Natural killer cell treated with Interleukin-12 subunit alpha and Interleukin-12 subunit beta and Interleukin-15 and Interleukin-18, amount 100 ng/mL, for 72 hours (primary cell): ENCODE measurements around the gene OLFML3. TPM values are rescaled to one million over a fixed set of nuclear protein-coding genes. Genes with fewer than 3 reads are reported as not detected.
"Not testable (repeated sequence)": the region's sequence is repeated elsewhere in the genome, so short reads cannot be mapped to it uniquely, and the experiment has no call there.

Source experiments
- ATAC-seq, 2 donors: fragments of 150-1000 bp; cut with Tn5 transposase in 1 of 2; sonication (Bioruptor Pico), chemical (Tn5 transposase) in 1 of 2; 2 replicates each; pipeline ENCODE4 v1.10.0; 2021
- DNase-seq: peaks from one replicate; pipeline ENCODE4 v3.0.0; 2022; ENCODE audit warnings: low spot score
- H3K27ac Mint-ChIP-seq, 2 donors: 1 replicate in 1 of 2; 2 replicates in 1 of 2; pipeline ENCODE4 v1.8.0; 2022; ENCODE audit warnings: mixed read lengths in 2 of 2, mild to moderate bottlenecking in 1 of 2, moderate library complexity in 1 of 2
- H3K27me3 Mint-ChIP-seq, 2 donors: 1 replicate in 1 of 2; 2 replicates in 1 of 2; pipeline ENCODE4 v1.8.0; 2022; ENCODE audit warnings: mixed read lengths in 2 of 2
- H3K36me3 Mint-ChIP-seq: one replicate; pipeline ENCODE4 v1.8.0; 2022; ENCODE audit warnings: mixed read lengths
- H3K4me1 Mint-ChIP-seq, 2 donors: 1 replicate in 1 of 2; 2 replicates in 1 of 2; pipeline ENCODE4 v1.8.0; 2022; ENCODE audit warnings: low read depth in 2 of 2, mixed read lengths in 2 of 2, mild to moderate bottlenecking in 1 of 2
- H3K4me3 Mint-ChIP-seq: one replicate; pipeline ENCODE4 v1.8.0; 2022; ENCODE audit warnings: mixed read lengths
- H3K9me3 Mint-ChIP-seq: 2 replicates; pipeline ENCODE4 v1.8.0; 2022; ENCODE audit warnings: mixed read lengths
- total RNA-seq, 2 donors: library from RNA; stranded (reverse); gene quantifications; one replicate each; pipeline ENCODE4 v1.2.3, GENCODE V29; 2022

Gene OLFML3
- total RNA-seq, 2 donors from 2014 or later = 0.59 to 1.2 TPM

GRCh38 chr1:113942527-113942926 is 36.7 kb upstream of the OLFML3 start:
- Mint-ChIP-seq H3K36me3 (peaks cover 29% of the 10 kb centered on the region), H3K27me3 (no peaks in the 10 kb centered on the region), H3K27ac (no peak overlapping the region), H3K4me1 (peaks cover 66 to 75% of the 10 kb centered on the region in 2 donors), H3K4me3 (no peak overlapping the region), H3K9me3 (no peaks in the 10 kb centered on the region)
- DNase-seq (no peak), ATAC-seq (no peak)

- Mint-ChIP-seq H3K27me3 (no peaks in the 10 kb centered on the region), H3K9me3 (no peaks in the 10 kb centered on the region), H3K4me3 (peak overlapping the region; percentile 36), H3K4me1 (peaks cover 63 to 73% of the 10 kb centered on the region in 2 donors), H3K27ac (peak overlapping the region; percentile 62 to 84), H3K36me3 (peaks cover 27% of the 10 kb centered on the region)
- DNase-seq (no peak), ATAC-seq (peak; percentile 35 to 71)
These were observed 36.1 kb upstream of the OLFML3 start for GRCh38 chr1:113943028-113943811.

GRCh38 chr1:113945329-113945728 is 33.9 kb upstream of the OLFML3 start:
- no peaks in the 10 kb centered on the region for H3K9me3 Mint-ChIP-seq
- no peak for ATAC-seq
- peaks cover 53 to 65% of the 10 kb centered on the region in 2 donors for H3K4me1 Mint-ChIP-seq
- no peaks in the 10 kb centered on the region for H3K27me3 Mint-ChIP-seq
- H3K27ac Mint-ChIP-seq = peak overlapping the region; percentile 56 to 86
- H3K36me3 Mint-ChIP-seq = peaks cover 27% of the 10 kb centered on the region
- peak overlapping the region; percentile 3 for H3K4me3 Mint-ChIP-seq
- no peak for DNase-seq

- H3K36me3 Mint-ChIP-seq = peaks cover 20% of the 10 kb centered on the region
- peaks cover 45 to 57% of the 10 kb centered on the region in 2 donors for H3K4me1 Mint-ChIP-seq
- H3K9me3 Mint-ChIP-seq = no peaks in the 10 kb centered on the region
- no peaks in the 10 kb centered on the region for H3K27me3 Mint-ChIP-seq
- H3K4me3 Mint-ChIP-seq = peak overlapping the region; percentile 20
- no peak for DNase-seq
- no peak for ATAC-seq
- peak overlapping the region; percentile 56 to 86 for H3K27ac Mint-ChIP-seq
These were observed 33.2 kb upstream of the OLFML3 start for GRCh38 chr1:113946112-113946511.

- ATAC-seq (no peak), DNase-seq (no peak)
- H3K4me3 Mint-ChIP-seq = peak overlapping the region; percentile 48
- H3K27ac Mint-ChIP-seq = peak overlapping the region; percentile 56 to 86
- no peaks in the 10 kb centered on the region for H3K9me3 Mint-ChIP-seq
- peaks cover 17% of the 10 kb centered on the region for H3K36me3 Mint-ChIP-seq
- peaks cover 42 to 59% of the 10 kb centered on the region in 2 donors for H3K4me1 Mint-ChIP-seq
- no peaks in the 10 kb centered on the region for H3K27me3 Mint-ChIP-seq
These were observed 32.4 kb upstream of the OLFML3 start for GRCh38 chr1:113946678-113947387.

DNA sequence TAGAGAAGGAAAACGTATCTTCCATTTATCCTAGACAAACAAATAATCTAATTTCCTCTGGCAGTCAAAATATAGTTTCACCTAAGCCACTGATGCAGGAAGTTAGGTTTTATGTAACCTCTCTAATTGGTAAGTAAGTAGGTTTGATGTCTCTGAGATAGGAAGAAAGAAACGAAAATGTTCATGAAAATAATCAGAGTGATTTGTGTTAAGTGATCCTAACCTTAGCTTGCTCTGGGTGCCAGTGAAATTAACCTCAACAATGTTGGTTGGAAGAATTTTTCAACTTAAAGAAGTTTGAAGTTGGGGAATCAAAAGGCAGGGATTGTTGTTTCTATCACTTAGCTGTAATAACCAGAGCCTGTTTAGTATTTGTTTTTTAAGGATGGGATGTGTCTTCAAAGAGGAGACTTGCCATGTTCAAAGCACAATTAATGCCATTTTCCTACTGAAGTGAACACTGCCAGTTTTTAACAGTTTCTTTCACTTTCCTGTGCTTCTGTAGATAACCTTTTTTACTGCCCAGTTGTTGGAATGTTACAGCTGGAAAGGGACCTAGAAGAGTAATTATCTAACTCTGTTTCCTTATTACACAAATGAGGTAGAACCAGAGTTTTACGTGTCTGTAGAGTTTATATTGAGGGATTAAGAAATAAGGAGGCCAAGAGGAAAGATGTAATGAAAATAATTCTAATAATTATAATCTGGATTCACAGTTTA is 31.7 kb upstream of the OLFML3 start:
- peaks cover 17% of the 10 kb centered on the region for H3K36me3 Mint-ChIP-seq
- no peak for DNase-seq
- no peak for ATAC-seq

GRCh38 chr1:113948151-113948550 is 31.1 kb upstream of the OLFML3 start:
- DNase-seq, ATAC-seq, H3K27me3 Mint-ChIP-seq, H3K9me3 Mint-ChIP-seq: not testable (repeated sequence)
- H3K27ac Mint-ChIP-seq = peak overlapping the region; percentile 56 to 86
- peaks cover 41 to 56% of the 10 kb centered on the region in 2 donors for H3K4me1 Mint-ChIP-seq
- H3K36me3 Mint-ChIP-seq = peaks cover 15% of the 10 kb centered on the region
- H3K4me3 Mint-ChIP-seq = peak overlapping the region; percentile 52

More for the DNA sequence above, 31.7 kb upstream of the OLFML3 start:
- Mint-ChIP-seq H3K9me3 (no peaks in the 10 kb centered on the region), H3K4me3 (peak overlapping the region; percentile 48), H3K27ac (peak overlapping the region; percentile 56 to 86), H3K4me1 (peaks cover 41 to 59% of the 10 kb centered on the region in 2 donors), H3K27me3 (no peaks in the 10 kb centered on the region)

GRCh38 chr1:113949007-113949406 is 30.3 kb upstream of the OLFML3 start:
- no peak for ATAC-seq
- no peak for DNase-seq
- Mint-ChIP-seq H3K4me3 (no peak overlapping the region), H3K4me1 (peaks cover 38 to 53% of the 10 kb centered on the region in 2 donors), H3K27me3 (no peaks in the 10 kb centered on the region), H3K27ac (peak overlapping the region; percentile 56 to 86), H3K36me3 (peaks cover 12% of the 10 kb centered on the region), H3K9me3 (no peaks in the 10 kb centered on the region)

DNA sequence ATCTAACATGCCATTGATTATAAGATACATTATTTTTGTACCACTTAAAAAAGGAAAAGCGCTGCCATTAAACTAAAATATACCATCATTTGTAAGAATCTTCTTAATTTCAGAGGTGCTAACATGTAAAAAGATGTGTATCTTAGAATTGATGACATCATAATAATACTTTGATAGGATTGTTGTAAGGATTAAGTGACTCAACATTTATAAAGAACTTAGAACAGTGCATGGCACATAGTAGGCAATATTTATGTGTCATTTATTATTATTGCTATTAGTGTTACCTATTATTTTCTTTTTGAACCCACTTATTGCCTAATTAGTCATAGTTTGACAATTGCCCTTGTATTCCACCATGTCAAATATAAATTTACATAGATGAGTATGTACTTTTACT is 28.4 kb upstream of the OLFML3 start:
- Mint-ChIP-seq H3K27ac (peak overlapping the region in 1 of 2 donors; percentile 41), H3K36me3 (peaks cover 10% of the 10 kb centered on the region), H3K9me3 (no peaks in the 10 kb centered on the region), H3K4me1 (peaks cover 32 to 45% of the 10 kb centered on the region in 2 donors), H3K4me3 (no peak overlapping the region), H3K27me3 (no peaks in the 10 kb centered on the region)
- DNase-seq (no peak), ATAC-seq (no peak)

DNA sequence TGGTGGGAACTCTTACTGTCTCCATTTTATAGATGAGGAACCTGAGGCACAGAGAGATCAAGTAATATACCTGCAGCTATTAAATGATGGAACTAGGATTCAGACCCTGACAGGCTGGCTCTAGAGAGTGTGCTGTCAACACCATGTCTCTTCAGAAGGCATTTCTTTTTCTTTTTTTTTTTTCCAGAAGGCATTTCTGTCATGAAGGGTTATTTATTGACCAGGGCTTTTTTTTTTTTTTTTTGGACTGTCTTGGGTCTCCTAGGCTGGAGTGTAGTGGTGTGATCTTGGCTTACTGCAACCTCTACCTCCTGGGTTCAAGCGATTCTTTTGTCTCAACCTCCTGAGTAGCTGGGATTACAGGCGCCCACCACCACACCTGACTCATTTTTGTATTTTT is 27.6 kb upstream of the OLFML3 start:
- H3K36me3 Mint-ChIP-seq = peaks cover 10% of the 10 kb centered on the region
- no peaks in the 10 kb centered on the region for H3K9me3 Mint-ChIP-seq
- no peaks in the 10 kb centered on the region for H3K27me3 Mint-ChIP-seq
- H3K4me3 Mint-ChIP-seq = no peak overlapping the region
- DNase-seq (no peak), ATAC-seq (no peak)
- H3K4me1 Mint-ChIP-seq = peaks cover 28 to 37% of the 10 kb centered on the region in 2 donors
- no peak overlapping the region for H3K27ac Mint-ChIP-seq

DNA sequence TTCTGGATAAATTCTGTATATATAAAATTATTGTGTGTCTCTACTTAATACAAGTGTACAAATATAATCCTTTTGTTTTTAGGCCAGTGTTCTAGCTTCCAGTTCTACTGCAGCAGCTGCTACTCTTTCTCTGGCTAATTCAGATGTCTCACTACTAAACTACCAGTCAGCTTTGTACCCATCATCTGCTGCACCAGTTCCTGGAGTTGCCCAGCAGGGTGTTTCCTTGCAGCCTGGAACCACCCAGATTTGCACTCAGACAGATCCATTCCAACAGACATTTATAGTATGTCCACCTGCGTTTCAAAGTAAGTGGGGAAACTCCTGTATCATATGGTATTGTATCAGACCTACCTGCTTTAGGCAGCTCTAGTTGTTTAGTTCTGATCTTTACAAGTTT is 21.3 kb upstream of the OLFML3 start:
- Mint-ChIP-seq H3K9me3 (no peaks in the 10 kb centered on the region), H3K27ac (no peak overlapping the region), H3K4me3 (no peak overlapping the region), H3K27me3 (no peaks in the 10 kb centered on the region), H3K4me1 (peaks cover 11 to 19% of the 10 kb centered on the region in 2 donors), H3K36me3 (peaks cover 25% of the 10 kb centered on the region)
- no peak for ATAC-seq
- no peak for DNase-seq

DNA sequence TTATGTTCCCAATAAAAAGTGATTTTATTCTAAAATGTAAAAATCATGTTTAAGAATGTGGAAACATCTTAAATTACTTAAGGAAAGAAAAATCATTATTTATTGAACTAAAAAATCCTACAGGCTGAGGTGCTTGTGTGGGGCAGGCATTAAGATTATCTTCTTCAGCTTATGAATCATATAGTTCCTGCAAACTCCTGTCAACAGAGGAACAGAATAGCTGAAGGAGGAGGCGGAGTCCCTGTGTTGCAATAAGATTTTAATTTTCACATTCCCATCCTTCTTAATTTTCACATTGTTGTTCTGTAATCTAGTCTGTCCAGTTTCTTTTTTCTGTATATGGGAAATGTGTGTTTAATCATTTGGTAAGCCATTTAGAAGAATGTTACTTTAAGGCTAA is 20.6 kb upstream of the OLFML3 start:
- H3K36me3 Mint-ChIP-seq = peaks cover 31% of the 10 kb centered on the region
- no peaks in the 10 kb centered on the region for H3K9me3 Mint-ChIP-seq
- no peaks in the 10 kb centered on the region for H3K27me3 Mint-ChIP-seq
- ATAC-seq = no peak
- DNase-seq = no peak
- H3K4me3 Mint-ChIP-seq = no peak overlapping the region
- peak overlapping the region in 1 of 2 donors; percentile 61 for H3K27ac Mint-ChIP-seq
- peaks cover 11 to 22% of the 10 kb centered on the region in 2 donors for H3K4me1 Mint-ChIP-seq

GRCh38 chr1:113963281-113963906 is 15.9 kb upstream of the OLFML3 start:
- no peak overlapping the region for H3K4me3 Mint-ChIP-seq
- peaks cover 4 to 19% of the 10 kb centered on the region in 2 donors for H3K4me1 Mint-ChIP-seq
- peaks cover 43% of the 10 kb centered on the region for H3K36me3 Mint-ChIP-seq
- H3K9me3 Mint-ChIP-seq = no peaks in the 10 kb centered on the region
- DNase-seq (no peak), ATAC-seq (no peak)
- no peaks in the 10 kb centered on the region for H3K27me3 Mint-ChIP-seq
- peak overlapping the region in 1 of 2 donors; percentile 72 for H3K27ac Mint-ChIP-seq
